Mesendoderm (in vitro differentiated cells): ENCODE results near the gene PYGO2.
"Not testable (repeated sequence)": the region's sequence is repeated elsewhere in the genome, so short reads cannot be mapped to it uniquely, and the experiment has no call there.

Experiments used
- DNase-seq: peaks from one replicate; pipeline ENCODE4 v3.0.0; 2013
- H2AK5ac ChIP-seq: 2 replicates; pipeline ENCODE4 v1.6.1; 2013; ENCODE audit warnings: low read length, inconsistent platforms
- H2BK120ac ChIP-seq: 2 replicates; pipeline ENCODE4 v1.6.1; 2013; ENCODE audit warnings: low read depth, mild to moderate bottlenecking, low read length, moderate library complexity, mixed read lengths
- H2BK15ac ChIP-seq: replicated peaks from 2 replicates; pipeline ENCODE4 v1.6.1; 2013; ENCODE audit warnings: low read depth, mild to moderate bottlenecking, moderate library complexity
- H2BK5ac ChIP-seq: 2 replicates; pipeline ENCODE4 v1.6.1; 2013; ENCODE audit warnings: low read length, inconsistent platforms
- H3K18ac ChIP-seq: 2 replicates; pipeline ENCODE4 v1.6.1; 2013; ENCODE audit warnings: mild to moderate bottlenecking, low read length, mixed read lengths
- H3K23ac ChIP-seq: one replicate; pipeline ENCODE4 v1.6.1; 2013; ENCODE audit warnings: low read length
- H3K27ac ChIP-seq: 2 replicates; pipeline ENCODE4 v1.5.1; 2013; ENCODE audit warnings: low read depth, mild to moderate bottlenecking, inconsistent platforms, low read length, moderate library complexity
- H3K27me3 ChIP-seq: 2 replicates; pipeline ENCODE4 v1.6.1; 2013; ENCODE audit warnings: low read length, control low read depth, mild to moderate bottlenecking, inconsistent platforms; ENCODE audit not compliant: insufficient read depth, poor library complexity
- H3K36me3 ChIP-seq: 2 replicates; pipeline ENCODE4 v1.6.1; 2013; ENCODE audit warnings: low read length, inconsistent platforms; ENCODE audit not compliant: control insufficient read depth, insufficient read depth
- H3K4ac ChIP-seq: one replicate; pipeline ENCODE4 v1.6.1; 2013; ENCODE audit warnings: low read depth, mild to moderate bottlenecking, low read length, moderate library complexity
- H3K4me1 ChIP-seq: 2 replicates; pipeline ENCODE4 v1.6.1; 2013; ENCODE audit warnings: low read depth, low read length, inconsistent platforms; ENCODE audit not compliant: control insufficient read depth
- H3K4me2 ChIP-seq: 2 replicates; pipeline ENCODE4 v1.6.1; 2013; ENCODE audit warnings: low read length
- H3K4me3 ChIP-seq: 2 replicates; pipeline ENCODE4 v1.5.1; 2013; ENCODE audit warnings: mild to moderate bottlenecking, low read length
- H3K56ac ChIP-seq: one replicate; pipeline ENCODE4 v1.6.1; 2013; ENCODE audit warnings: low read length
- H3K79me1 ChIP-seq: 2 replicates; pipeline ENCODE4 v1.6.1; 2013; ENCODE audit warnings: low read length, inconsistent platforms
- H3K79me2 ChIP-seq: 2 replicates; pipeline ENCODE4 v1.6.1; 2013; ENCODE audit warnings: mild to moderate bottlenecking, low read length; ENCODE audit not compliant: control insufficient read depth, insufficient read depth
- H3K9ac ChIP-seq: 2 replicates; pipeline ENCODE4 v1.6.1; 2013; ENCODE audit warnings: low read length, inconsistent platforms
- H4K5ac ChIP-seq: one replicate; pipeline ENCODE4 v1.6.1; 2013; ENCODE audit warnings: low read length
- H4K8ac ChIP-seq: one replicate; pipeline ENCODE4 v1.6.1; 2013; ENCODE audit warnings: low read depth, mild to moderate bottlenecking, control low read depth, low read length, moderate library complexity
- WGBS: extraction: QIAGEN DNeasy Blood & Tissue Kit; methylation state at CpG from one replicate; pipeline ENCODE4 v1.1.7; 2013; ENCODE audit warnings: low lambda C conversion rate, missing lambda C conversion rate; ENCODE audit not compliant: insufficient coverage; ENCODE audit errors: extremely low coverage; 5-methylcytosine and 5-hydroxymethylcytosine counted together

The PYGO2 gene

DNA sequence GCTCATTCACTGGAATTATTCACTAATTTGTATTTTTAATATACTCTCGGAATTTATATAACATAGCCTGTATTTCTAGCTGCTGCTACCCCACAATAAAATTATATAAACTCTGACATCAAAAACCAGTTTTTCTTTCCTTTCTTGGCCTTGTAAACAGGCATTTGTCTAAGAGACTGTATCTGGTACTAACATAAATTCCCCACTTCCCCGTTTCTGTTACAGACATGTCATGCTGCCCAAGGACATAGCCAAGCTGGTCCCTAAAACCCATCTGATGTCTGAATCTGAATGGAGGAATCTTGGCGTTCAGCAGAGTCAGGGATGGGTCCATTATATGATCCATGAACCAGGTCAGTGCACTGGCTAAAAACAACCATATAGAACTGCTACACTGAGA is 16.2 kb upstream of the PYGO2 start:
- H2AK5ac ChIP-seq, H2BK120ac ChIP-seq, H3K27ac ChIP-seq, H3K56ac ChIP-seq, H4K8ac ChIP-seq, H3K9ac ChIP-seq, H3K79me1 ChIP-seq, H3K23ac ChIP-seq, H3K4me2 ChIP-seq, H4K5ac ChIP-seq, H3K18ac ChIP-seq, H3K27me3 ChIP-seq, DNase-seq, H3K4me3 ChIP-seq, H3K36me3 ChIP-seq, H3K4me1 ChIP-seq, H2BK15ac ChIP-seq, H2BK5ac ChIP-seq, H3K4ac ChIP-seq: not testable (repeated sequence)
- H3K79me2 ChIP-seq, result peaks cover 40% of the 10 kb centered on the region
- WGBS, result no CpG with 5 or more reads among the region's 3 CpGs

DNA sequence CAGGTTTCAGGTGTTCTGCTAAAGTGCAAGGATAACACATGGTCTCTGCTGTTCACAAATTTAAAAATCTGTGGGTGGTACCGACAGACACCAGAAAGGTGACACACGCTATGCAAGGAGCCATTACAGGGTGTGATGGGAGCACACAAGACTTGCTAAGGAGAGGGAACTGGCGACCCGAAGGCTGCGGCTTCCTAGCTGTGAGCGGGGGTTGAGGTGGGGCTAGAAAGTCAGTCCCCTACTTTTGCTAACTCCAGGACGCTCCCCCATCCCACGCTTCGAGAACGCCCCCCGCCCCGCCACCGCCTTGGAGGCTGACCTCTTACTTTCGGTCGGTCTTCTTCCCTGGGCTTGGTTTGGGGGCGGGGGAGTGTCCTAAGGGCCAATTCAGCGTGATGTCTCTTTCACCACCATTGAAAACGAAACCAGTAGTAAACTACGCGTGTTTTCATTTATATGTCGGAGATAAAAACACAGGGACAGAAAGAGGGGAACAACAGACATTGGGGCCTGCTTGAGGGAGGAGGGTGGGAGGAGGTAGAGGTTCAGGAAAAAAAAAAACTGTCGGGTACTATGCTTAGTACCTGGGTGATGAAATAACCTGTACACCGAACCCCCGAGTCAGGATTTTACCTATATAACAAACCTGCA is 14.0 kb upstream of the PYGO2 start:
- Histone ChIP-seq H3K9ac (peak overlapping the region; percentile 98), H3K27ac (peak overlapping the region; percentile 95), H3K4me3 (peak overlapping the region; percentile 92), H2AK5ac (peak overlapping the region; percentile 89), H2BK120ac (peak overlapping the region; percentile 10), H3K18ac (peak overlapping the region; percentile 94), H3K79me1 (peaks cover 4% of the 10 kb centered on the region), H2BK5ac (peak overlapping the region; percentile 61), H3K4me1 (peaks cover 11% of the 10 kb centered on the region), H3K36me3 (peaks cover 5% of the 10 kb centered on the region), H3K79me2 (peaks cover 42% of the 10 kb centered on the region), H3K23ac (peak overlapping the region; percentile 6), H3K4ac (peak overlapping the region; percentile 43), H2BK15ac (no peak overlapping the region), H3K4me2 (peak overlapping the region; percentile 55), H3K27me3 (no peaks in the 10 kb centered on the region), H4K5ac (no peak overlapping the region), H4K8ac (no peak overlapping the region), H3K56ac (peak overlapping the region; percentile 98)
- DNase-seq, result peak; percentile 71
- no CpG with 5 or more reads among the region's 24 CpGs for WGBS

DNA sequence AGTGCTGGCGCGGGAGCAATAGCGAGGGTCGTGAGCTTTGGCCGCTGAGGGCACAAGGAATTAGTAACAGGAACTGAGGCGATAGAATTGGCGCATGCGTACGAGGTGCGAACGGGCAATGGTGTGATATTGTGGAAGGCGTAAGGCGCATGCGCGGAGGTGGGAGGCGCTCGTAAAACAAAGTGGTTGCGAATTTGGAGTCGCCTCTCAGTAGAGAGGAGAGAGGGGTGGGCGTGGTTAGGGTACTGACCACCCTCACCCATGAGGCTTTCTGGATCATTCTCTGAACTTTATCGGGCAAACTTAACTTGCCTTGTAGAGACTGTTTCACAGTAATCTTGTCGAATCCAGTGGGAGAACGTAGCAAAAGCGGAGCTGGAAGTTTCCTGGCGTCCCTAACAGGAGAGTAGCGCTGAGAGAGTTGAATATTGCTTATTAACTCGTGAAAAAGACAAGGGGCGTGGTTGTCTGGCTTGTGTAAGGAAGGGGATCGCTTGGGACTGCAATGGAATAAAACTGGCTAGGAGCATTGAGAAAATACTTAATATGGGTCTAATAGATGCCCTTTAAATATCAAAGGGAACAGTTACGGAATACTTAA is 13.3 kb upstream of the PYGO2 start:
- Histone ChIP-seq H2AK5ac (no peak overlapping the region), H3K79me2 (peaks cover 48% of the 10 kb centered on the region), H3K4me2 (peak overlapping the region; percentile 55), H3K56ac (peak overlapping the region; percentile 98), H3K27me3 (no peaks in the 10 kb centered on the region), H2BK120ac (no peak overlapping the region), H3K79me1 (peaks cover 4% of the 10 kb centered on the region), H3K27ac (peak overlapping the region; percentile 95), H2BK5ac (peak overlapping the region; percentile 95), H3K18ac (peak overlapping the region; percentile 94), H3K4ac (peak overlapping the region; percentile 88), H3K4me3 (peak overlapping the region; percentile 92), H3K36me3 (peaks cover 5% of the 10 kb centered on the region), H3K4me1 (peaks cover 11% of the 10 kb centered on the region), H3K23ac (no peak overlapping the region), H2BK15ac (no peak overlapping the region), H3K9ac (peak overlapping the region; percentile 98), H4K8ac (no peak overlapping the region), H4K5ac (no peak overlapping the region)
- no CpG with 5 or more reads among the region's 30 CpGs for WGBS
- peak; percentile 98 for DNase-seq

DNA sequence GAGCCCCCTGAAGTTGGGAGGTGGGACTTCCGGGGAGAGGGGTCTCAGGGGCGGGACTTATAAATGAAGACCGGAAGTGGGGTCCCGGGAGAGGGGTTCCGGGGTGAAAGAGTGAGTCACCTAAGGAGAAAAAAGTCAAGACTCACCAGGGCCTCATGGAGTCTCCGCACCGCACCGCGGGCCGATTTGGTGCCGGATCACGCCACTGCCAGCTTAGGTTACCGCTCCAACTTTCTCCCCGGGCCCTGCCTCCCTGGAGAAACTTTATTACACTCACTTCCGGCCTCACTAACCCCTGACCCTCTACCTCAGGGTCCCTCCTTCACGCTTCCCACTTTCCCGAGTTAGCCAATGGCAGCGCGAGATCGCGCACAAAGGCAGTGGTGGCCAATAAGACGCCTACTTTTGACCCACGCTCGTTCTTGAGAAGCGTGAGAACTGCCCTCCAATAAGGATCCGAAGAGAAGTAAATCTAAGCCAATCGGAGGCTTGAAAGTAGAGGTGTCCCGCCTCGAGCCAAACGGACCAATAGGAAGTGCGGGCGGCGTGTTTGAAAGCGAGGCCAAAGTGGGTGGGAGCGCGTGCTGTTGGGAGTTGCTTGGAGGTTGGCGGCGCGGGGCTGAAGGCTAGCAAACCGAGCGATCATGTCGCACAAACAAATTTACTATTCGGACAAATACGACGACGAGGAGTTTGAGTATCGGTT is 12.7 kb upstream of the PYGO2 start, which contains the start of gene CKS1B:
Gene CKS1B (plus strand): TSS at position 580 of the 706 bp plus-strand sequence. CDS start 65 bp downstream, at position 645.
- H4K8ac ChIP-seq, result no peak within 1 kb of the TSS
- WGBS, result no CpG with 5 or more reads among the region's 47 CpGs
- no peak within 1 kb of the TSS for H3K23ac ChIP-seq

DNA sequence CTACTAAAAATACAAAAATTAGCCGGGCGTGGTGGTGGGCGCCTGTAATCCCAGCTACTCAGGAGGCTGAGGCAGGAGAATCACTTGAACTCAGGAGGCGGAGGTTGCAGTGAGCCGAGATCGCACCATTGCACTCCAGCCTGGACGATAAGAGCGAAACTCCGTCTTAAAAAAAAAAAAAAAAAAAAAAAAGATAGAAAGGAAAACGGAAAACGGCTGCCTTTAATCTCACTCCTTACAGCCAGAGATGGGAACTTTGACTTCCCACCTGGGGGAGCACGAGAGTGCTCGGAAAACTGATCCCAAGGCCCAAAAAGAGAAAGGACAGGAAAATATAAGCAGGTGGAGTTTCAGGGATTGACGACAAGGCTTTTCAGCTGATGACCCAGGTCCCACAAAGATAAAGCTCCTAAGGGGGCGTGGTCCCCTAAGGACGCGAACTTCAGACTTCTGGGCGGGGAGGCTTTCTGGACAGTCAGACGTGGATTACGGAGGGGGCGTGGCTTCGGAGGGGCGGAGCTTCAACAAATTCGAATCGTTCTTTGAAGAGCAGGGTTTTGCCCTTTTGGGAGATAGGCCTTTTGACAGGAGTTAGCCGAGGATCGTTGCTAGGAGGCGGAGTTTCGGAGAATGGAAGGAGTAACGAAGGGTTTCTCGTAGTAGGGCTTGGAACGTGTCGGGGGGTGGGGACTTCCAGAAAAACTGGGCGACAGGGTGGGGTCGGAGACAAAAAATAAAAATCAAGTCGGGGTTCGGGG is 11.9 kb upstream of the PYGO2 start:
- H3K56ac ChIP-seq, result peak overlapping the region; percentile 98
- no peak overlapping the region for H2BK120ac ChIP-seq
- peak; percentile 100 for DNase-seq
- peak overlapping the region; percentile 80 for H2BK5ac ChIP-seq
- no peak overlapping the region for H4K8ac ChIP-seq
- H4K5ac ChIP-seq, result no peak overlapping the region
- H3K4me1 ChIP-seq, result peaks cover 11% of the 10 kb centered on the region
- H2BK15ac ChIP-seq, result no peak overlapping the region
- H3K18ac ChIP-seq, result peak overlapping the region; percentile 96
- no peak overlapping the region for H3K23ac ChIP-seq
- H3K4me2 ChIP-seq, result peak overlapping the region; percentile 55
- WGBS, result no CpG with 5 or more reads among the region's 37 CpGs
- H3K36me3 ChIP-seq, result peaks cover 2% of the 10 kb centered on the region
- H3K9ac ChIP-seq, result peak overlapping the region; percentile 72
- H3K27me3 ChIP-seq, result no peaks in the 10 kb centered on the region
- peaks cover 10% of the 10 kb centered on the region for H3K79me1 ChIP-seq
- peak overlapping the region; percentile 98 for H3K4ac ChIP-seq
- H3K27ac ChIP-seq, result peak overlapping the region; percentile 96
- no peak overlapping the region for H2AK5ac ChIP-seq
- H3K79me2 ChIP-seq, result peaks cover 58% of the 10 kb centered on the region
- peak overlapping the region; percentile 62 for H3K4me3 ChIP-seq

More for the DNA sequence above, 12.7 kb upstream of the PYGO2 start, which contains the start of gene CKS1B:
- H3K9ac ChIP-seq, result peak within 1 kb of the TSS; percentile 98
- H3K4me1 ChIP-seq, result peaks cover 11% of the 10 kb centered on the region
- peak within 1 kb of the TSS; percentile 96 for H3K18ac ChIP-seq
- peak within 1 kb of the TSS; percentile 89 for H2AK5ac ChIP-seq
- H4K5ac ChIP-seq, result no peak within 1 kb of the TSS
- peaks cover 6% of the 10 kb centered on the region for H3K79me1 ChIP-seq
- peak within 1 kb of the TSS; percentile 96 for H3K27ac ChIP-seq
- peak within 1 kb of the TSS; percentile 92 for H3K4me3 ChIP-seq
- peak within 1 kb of the TSS; percentile 98 for H3K56ac ChIP-seq
- peak within 1 kb of the TSS; percentile 95 for H3K4ac ChIP-seq
- H3K36me3 ChIP-seq, result peaks cover 2% of the 10 kb centered on the region
- H3K27me3 ChIP-seq, result no peaks in the 10 kb centered on the region
- H2BK120ac ChIP-seq, result peak within 1 kb of the TSS; percentile 10
- DNase-seq, result peak; percentile 100
- H2BK5ac ChIP-seq, result peak within 1 kb of the TSS; percentile 95
- H3K4me2 ChIP-seq, result peak within 1 kb of the TSS; percentile 55
- H2BK15ac ChIP-seq, result no peak within 1 kb of the TSS
- peaks cover 51% of the 10 kb centered on the region for H3K79me2 ChIP-seq
